GM19239 (cell line): Measurements from ENCODE around the gene MYOM3.

Experiments
- DNase-seq: peaks from one replicate; pipeline ENCODE4 v3.0.0; 2011; ENCODE audit warnings: low spot score; ENCODE audit not compliant: insufficient read length
- FAIRE-seq: peaks from 2 replicates; lab custom pipeline; 2011; peaks lifted over from hg19 to GRCh38; lab: Jason Lieb, UNC

The MYOM3 gene

DNA sequence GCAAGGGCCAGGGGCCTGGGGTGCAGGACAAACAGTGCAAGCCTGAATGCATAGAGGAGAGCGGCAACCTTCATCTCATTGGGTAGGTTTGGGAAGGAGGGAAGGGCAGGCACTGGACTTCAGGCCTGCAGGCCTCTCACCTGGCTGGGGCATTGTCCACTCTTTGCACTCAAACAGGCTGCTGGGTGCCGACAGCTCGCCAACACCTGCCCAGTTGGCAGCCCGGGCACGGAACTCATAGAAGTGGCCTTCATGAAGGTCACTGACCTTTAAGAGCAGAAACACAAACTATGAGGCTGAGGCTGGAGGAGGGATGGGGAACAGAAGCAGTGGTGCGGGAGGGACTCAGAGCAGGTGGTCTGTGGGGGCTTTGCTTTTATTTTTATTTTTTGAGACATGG lies 30.7 kb downstream of the MYOM3 start:
- DNase-seq, result no peak
- no peak for FAIRE-seq

DNA sequence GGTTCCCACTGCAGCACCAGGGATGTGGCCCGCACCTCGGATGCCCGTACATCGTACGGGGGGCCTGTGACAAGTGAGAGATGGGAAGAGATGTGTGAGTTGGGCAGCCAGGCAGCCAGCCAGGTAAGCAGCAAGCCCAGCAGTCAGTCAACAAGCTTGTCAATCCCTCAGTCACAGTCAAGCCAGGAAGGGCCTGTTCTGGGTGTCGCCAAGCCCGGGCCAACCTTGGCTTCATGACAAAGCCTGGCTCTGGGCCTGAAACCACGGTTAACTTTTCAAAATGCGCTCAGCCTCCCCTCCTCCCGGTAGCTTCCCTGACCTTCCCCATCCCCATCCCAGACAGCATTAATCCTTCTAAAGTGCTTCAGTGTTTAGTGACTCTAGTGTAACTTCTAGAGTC lies 31.8 kb downstream of the MYOM3 start:
- FAIRE-seq (no peak), DNase-seq (no peak)

DNA sequence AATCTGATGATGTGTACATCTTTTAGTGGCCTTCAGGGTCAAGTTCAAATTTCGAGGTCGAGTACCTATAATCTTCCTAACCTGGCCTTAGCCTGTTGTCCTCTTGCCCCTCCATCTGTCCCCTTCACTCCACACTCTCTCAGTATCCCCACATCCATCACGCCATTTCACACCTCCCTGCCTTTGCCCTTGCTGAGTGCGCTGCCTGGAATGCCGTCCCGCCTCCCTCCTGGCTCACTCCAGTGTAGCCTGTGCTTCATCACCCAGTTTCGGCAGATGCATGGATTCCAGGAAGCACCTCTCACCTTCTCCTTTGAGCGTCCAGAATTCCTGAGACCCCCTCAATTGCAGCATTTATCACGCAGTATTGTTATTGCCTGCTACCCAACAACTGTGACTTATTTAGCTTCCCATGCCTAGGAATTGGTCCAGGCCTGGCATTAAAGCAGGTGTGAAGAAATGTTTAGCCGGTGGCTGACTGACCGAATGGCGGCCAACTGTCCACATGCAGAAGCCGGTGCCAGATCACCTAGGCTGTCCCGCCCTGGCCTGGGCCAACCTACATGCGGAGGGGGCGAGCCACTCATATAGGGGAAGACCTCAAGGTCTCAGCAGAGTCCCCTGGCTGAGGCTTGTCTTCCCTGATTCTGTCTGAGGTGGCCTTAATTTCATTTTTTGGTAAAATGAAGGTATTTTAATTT lies 34.5 kb downstream of the MYOM3 start:
- FAIRE-seq (no peak), DNase-seq (no peak)

GRCh38 chr1:24075946-24076345 lies 36.0 kb downstream of the MYOM3 start:
- DNase-seq (no peak), FAIRE-seq (no peak)

- DNase-seq, result no peak
- no peak for FAIRE-seq
Measured at GRCh38 chr1:24075590-24075854, 36.4 kb downstream of the MYOM3 start.

GRCh38 chr1:24074817-24075589 lies 36.9 kb downstream of the MYOM3 start:
- DNase-seq, result no peak
- FAIRE-seq, result no peak

DNA sequence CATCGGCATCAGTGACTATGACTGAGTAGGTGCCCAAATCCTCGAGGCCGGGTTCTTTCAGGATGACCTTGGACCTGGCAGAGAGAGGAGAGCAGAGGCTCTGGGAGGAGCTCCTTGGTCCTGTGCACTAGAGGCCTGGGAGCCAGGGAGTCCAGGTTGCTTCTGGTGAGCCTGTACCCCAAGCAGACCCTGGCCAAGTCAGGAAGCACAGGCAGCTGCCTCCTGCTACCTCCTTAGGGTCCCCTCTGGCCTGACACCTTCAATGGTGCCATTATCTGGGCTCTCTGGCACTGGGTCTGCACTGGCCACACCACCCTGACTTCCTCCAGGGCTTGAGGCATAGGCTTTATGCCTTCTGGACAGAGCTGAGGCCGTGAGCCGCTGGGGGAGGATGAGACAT lies 37.7 kb downstream of the MYOM3 start:
- DNase-seq, result no peak
- no peak for FAIRE-seq

DNA sequence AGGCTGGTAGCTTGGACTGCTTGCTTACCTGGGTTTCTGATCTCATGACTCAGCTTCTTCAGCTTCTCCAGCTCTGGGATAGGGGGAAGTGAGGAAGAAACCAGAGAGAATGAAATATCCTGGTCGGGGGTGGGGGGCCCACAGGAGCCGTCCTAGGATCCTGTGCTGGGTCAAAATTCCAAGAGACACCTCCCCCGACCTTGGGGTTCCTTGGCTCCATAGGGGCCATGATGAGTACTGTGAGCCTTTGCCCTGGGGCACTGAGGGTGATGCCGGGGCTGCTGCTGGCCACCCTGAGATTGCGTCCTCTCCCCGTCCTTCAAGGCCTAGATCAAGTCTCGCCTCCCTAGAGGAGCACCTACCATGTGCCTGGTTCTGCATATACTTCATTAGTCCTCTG lies 40.0 kb downstream of the MYOM3 start:
- no peak for FAIRE-seq

DNA sequence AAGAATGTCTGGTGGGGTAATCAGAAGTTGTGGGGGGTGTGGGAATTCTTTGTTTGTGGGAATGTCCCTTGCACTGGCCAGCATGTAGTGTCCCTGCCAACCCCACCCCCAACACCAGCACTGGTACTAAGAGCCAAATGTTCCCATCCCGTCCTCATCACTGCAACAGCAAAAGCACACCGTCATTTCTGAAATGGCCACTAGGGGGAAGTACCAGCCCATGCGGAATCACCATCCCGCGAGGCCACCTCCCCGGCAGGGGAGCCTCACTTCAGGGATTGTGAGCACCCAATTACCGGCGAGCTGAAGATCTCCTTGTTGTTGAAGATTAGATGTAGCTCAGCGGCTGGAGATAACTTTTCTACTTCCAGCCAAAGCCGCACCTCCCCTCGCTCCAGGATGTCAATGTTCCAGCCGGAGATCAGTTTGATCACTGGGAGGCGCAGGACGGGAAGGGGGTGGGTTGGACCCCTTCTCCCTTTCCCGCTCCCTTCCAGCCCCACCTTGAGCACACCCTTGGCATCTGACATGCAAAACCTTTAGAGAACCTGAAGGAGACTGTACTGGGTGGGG lies 41.0 kb downstream of the MYOM3 start:
- DNase-seq (peak; percentile 89), FAIRE-seq (peak; percentile 87)

More for the DNA sequence above, 40.0 kb downstream of the MYOM3 start:
- no peak for DNase-seq

GRCh38 chr1:24069817-24070216 lies 42.1 kb downstream of the MYOM3 start:
- FAIRE-seq (no peak), DNase-seq (no peak)

GRCh38 chr1:24067978-24068377 lies 44.0 kb downstream of the MYOM3 start:
- FAIRE-seq (no peak), DNase-seq (no peak)

- no peak for FAIRE-seq
Measured at GRCh38 chr1:24065304-24065703, 46.6 kb downstream of the MYOM3 start.

GRCh38 chr1:24062221-24062620 lies 49.7 kb downstream of the MYOM3 start:
- FAIRE-seq, result no peak

More at GRCh38 chr1:24065304-24065703, 46.6 kb downstream of the MYOM3 start:
- DNase-seq, result no peak

DNA sequence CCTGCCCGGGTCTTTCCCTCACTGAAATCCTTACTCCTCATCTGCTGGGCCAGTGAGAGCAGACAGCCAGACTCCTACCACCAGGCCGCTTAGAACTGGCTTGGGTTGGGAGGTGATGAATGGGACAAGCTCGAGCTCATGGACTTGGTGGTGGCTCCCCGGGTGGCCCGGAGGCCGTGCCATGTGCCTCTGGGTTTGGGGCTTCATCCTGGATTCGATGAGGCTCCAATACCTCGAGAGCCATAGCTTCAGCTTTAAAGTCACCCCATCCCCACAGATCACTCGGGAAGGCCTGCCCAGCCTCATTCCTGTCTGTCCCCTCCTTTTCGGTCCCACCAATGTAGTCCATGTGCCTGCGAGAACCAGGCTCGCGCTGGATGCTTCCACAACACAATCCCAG lies 51.5 kb downstream of the MYOM3 start:
- DNase-seq, result no peak
- no peak for FAIRE-seq

More at GRCh38 chr1:24062221-24062620, 49.7 kb downstream of the MYOM3 start:
- DNase-seq, result no peak

- no peak for FAIRE-seq
- DNase-seq, result no peak
Measured at GRCh38 chr1:24058671-24059455, 53.1 kb downstream of the MYOM3 start.

- FAIRE-seq, result no peak
- DNase-seq, result no peak
Measured at GRCh38 chr1:24057171-24057570, 54.8 kb downstream of the MYOM3 start.

GRCh38 chr1:24055681-24056080 lies 56.3 kb downstream of the MYOM3 start:
- FAIRE-seq (no peak), DNase-seq (no peak)

DNA sequence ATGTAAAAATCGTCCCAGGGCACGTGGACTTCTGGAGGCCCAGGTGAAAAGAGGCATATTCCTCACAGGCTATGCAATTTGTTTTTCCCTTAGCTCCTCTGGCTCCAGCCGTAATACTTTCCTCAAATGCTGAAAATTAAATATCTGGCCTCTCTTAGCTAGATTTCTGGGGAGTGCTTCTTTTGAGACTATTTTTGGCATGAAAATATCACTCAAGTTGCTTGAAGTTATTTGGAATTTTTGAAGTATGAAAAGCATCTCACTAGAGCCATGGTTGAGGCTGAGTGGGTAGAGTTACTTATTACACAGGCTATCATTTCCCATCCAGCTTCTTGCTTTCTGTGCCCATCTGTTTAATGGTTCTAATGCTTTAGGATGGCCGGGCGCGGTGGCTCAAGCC lies 59.7 kb downstream of the MYOM3 start:
- no peak for FAIRE-seq
- DNase-seq, result no peak

DNA sequence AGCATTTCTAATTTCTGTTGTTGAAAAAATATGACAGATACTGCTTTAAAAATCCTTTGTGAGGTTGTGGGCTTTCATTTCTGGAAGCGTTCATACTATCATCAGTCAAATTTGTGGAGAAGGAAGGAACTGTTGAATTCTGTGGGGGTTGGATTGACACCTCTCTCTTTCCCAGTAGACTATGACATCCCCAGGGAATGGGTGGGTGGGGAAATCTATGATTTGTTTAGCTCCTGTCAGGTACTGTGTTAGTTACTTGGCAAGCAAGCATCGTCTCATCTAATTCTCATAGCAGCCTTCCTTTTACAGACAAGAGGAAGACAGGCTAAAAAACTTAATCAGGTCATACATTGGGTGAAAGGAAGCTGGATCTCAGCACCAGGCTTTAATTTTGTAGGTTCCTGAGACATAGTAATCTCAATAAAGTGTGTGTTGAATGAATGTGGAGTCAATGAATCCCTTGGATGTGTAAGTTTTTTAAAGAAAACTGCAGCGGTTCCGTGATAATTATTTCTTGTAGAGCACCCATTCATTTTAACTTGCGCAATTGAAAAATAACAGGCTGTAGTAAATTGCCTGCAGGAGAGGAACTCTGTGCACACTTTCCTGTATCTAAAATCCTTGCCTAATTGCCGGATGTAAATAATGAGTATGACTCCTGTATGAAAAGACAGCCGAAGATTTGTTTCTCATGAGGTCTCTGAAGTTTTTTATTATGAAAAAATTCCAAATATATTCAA lies 60.6 kb downstream of the MYOM3 start:
- DNase-seq (no peak), FAIRE-seq (no peak)

- no peak for DNase-seq
- no peak for FAIRE-seq
Measured at GRCh38 chr1:24049733-24050132, 62.2 kb downstream of the MYOM3 start.
